AG09309 (cell line): ENCODE measurements around the gene GMEB2.

Experiments
- DNase-seq: peaks from one replicate; pipeline ENCODE4 v3.0.0-alpha.2; 2010; ENCODE audit warnings: low read depth
- H3K4me3 ChIP-seq: 2 replicates; pipeline ENCODE4 v1.5.1; 2011; ENCODE audit warnings: mild to moderate bottlenecking, low read depth, low read length, moderate library complexity; ENCODE audit not compliant: control insufficient read depth
- CTCF ChIP-seq: IDR thresholded peaks from 2 replicates; pipeline ENCODE4 v1.5.1; 2011; ENCODE audit warnings: mild to moderate bottlenecking, low read depth, low read length, inconsistent platforms; ENCODE audit not compliant: insufficient read depth, control insufficient read depth; ENCODE audit errors: missing control alignments

Gene GMEB2

GRCh38 chr20:63552481-63553249, 74.2 kb downstream of the GMEB2 start:
- H3K4me3 ChIP-seq: no peak overlapping the region
- no peak for TF ChIP-seq CTCF
- no peak for DNase-seq

- no peak for DNase-seq
- no peak overlapping the region for H3K4me3 ChIP-seq
- no peak for TF ChIP-seq CTCF
Observed at GRCh38 chr20:63551068-63551467, 75.8 kb downstream of the GMEB2 start.

GRCh38 chr20:63549679-63550282, 77.1 kb downstream of the GMEB2 start:
- no peak for TF ChIP-seq CTCF
- no peak overlapping the region for H3K4me3 ChIP-seq
- no peak for DNase-seq

GRCh38 chr20:63549019-63549418, 77.9 kb downstream of the GMEB2 start:
- no peak for TF ChIP-seq CTCF
- no peak for DNase-seq

GRCh38 chr20:63548542-63548941, 78.4 kb downstream of the GMEB2 start:
- H3K4me3 ChIP-seq: no peak overlapping the region
- TF ChIP-seq CTCF: no peak
- DNase-seq: no peak

More at GRCh38 chr20:63549019-63549418, 77.9 kb downstream of the GMEB2 start:
- no peak overlapping the region for H3K4me3 ChIP-seq

GRCh38 chr20:63547725-63548480, 79.0 kb downstream of the GMEB2 start, which contains the start of gene SRMS:
SRMS (minus strand) TSS chr20:63547749; CDS start chr20:63547463, 286 bp downstream.
- no peak within 1 kb of the TSS for H3K4me3 ChIP-seq
- no peak for DNase-seq
- TF ChIP-seq CTCF: no peak
